GM18873 (cell line): ENCODE data around the gene ITPK1.
"Not testable (repeated sequence)": the region's sequence is repeated elsewhere in the genome, so short reads cannot be mapped to it uniquely, and the experiment has no call there.

Experiments used
- ATAC-seq: cut with Tn5 transposase; IDR thresholded peaks from one replicate; pipeline ENCODE4 v1.9.1; 2021; ENCODE audit warnings: mild to moderate bottlenecking, moderate library complexity, moderate number of reproducible peaks; ENCODE audit not compliant: unreplicated experiment, low FRiP score

Gene ITPK1

GRCh38 chr14:93132472-93133065 lies 16.8 kb upstream of the ITPK1 start:
- ATAC-seq, result no peak

GRCh38 chr14:93131257-93131820 lies 15.6 kb upstream of the ITPK1 start:
- ATAC-seq, result not testable (repeated sequence)

- ATAC-seq, result no peak
Observed at GRCh38 chr14:93128725-93129459, 13.2 kb upstream of the ITPK1 start.

DNA sequence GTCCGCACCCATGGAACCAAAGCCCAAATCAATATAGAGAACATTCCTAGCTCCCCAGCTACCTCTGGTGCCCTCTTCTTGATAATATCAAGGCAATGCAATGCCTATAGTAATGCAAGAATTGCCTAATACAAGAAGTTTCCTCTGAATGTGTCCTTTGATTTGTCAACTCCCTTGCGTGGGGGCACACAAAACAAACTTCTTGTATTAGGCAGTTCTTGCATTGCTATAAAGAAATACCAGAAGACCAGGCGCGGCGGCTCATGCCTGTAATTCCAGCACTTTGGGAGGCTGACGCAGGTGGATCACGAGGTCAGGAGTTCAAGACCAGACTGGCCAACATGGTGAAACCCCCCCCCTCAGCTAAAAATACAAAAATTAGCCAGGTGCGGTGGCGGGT lies 10.4 kb upstream of the ITPK1 start:
- ATAC-seq, result no peak

- no peak for ATAC-seq
Observed at GRCh38 chr14:93122826-93123225, 7.1 kb upstream of the ITPK1 start.

GRCh38 chr14:93121030-93121834 lies 5.5 kb upstream of the ITPK1 start:
- ATAC-seq, result no peak

- no peak for ATAC-seq
Observed at GRCh38 chr14:93120517-93120916, 4.8 kb upstream of the ITPK1 start.

DNA sequence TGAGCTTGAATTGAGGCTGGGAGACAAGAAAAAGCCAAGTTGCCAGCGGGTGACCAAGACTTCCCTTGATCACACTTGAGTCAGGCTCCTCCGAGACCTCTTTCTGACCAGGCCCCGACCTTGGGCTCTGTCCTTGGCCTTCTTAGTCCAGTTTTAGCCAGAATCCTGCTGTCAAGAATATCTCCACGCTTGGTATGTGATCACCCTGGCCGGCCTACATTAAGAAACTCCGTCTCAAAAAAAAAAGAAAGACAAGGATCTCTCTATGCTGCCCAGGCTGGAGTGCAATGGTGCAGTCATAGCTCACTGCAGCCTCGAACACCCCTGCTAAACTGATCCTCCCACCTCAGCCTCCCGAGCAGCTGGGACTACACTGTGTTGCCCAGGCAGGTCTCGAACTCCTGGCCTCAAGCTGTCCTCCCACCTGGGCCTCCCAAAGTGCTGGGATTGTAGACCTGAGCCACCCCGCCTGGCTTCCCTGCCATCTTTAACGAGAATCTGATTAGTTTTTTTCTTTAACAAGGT lies 1.0 kb upstream of the ITPK1 start:
- ATAC-seq, result no peak

- ATAC-seq, result peak; percentile 55
Observed at GRCh38 chr14:93115069-93115820, 480 bp downstream of the ITPK1 start.

GRCh38 chr14:93114713-93115068 lies 1.0 kb downstream of the ITPK1 start:
- no peak for ATAC-seq

DNA sequence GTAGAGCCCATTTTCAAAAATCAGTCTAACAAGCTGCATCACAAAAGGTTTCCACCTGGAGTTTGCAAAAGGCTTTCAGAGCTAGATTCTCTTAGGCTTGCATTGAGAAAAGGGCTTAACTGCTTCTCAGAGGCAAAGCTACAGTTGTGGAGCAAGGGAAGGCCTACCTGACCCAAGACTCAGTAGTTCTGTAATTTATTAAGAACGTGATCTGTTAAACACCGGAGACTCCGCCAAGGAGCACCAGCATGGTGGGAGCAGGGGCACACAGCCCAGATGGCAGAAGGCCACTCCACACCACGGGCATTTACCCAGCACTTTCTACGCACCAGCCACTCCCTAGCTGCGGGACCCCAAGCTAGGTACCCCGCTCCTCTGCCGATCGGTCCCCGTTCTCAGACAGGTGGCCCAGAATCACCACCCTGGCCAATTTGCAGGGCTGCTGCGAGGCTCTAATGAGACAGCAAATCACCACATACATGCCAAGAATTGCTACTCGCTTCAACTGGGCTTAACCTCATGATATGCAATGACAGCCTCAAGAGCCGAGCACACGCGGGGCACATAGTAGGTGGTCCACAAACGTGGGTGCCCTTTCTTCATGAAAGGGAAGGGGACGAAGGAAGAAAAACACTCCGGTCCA lies 1.5 kb downstream of the ITPK1 start:
- no peak for ATAC-seq

GRCh38 chr14:93113678-93114067 lies 2.1 kb downstream of the ITPK1 start:
- no peak for ATAC-seq

DNA sequence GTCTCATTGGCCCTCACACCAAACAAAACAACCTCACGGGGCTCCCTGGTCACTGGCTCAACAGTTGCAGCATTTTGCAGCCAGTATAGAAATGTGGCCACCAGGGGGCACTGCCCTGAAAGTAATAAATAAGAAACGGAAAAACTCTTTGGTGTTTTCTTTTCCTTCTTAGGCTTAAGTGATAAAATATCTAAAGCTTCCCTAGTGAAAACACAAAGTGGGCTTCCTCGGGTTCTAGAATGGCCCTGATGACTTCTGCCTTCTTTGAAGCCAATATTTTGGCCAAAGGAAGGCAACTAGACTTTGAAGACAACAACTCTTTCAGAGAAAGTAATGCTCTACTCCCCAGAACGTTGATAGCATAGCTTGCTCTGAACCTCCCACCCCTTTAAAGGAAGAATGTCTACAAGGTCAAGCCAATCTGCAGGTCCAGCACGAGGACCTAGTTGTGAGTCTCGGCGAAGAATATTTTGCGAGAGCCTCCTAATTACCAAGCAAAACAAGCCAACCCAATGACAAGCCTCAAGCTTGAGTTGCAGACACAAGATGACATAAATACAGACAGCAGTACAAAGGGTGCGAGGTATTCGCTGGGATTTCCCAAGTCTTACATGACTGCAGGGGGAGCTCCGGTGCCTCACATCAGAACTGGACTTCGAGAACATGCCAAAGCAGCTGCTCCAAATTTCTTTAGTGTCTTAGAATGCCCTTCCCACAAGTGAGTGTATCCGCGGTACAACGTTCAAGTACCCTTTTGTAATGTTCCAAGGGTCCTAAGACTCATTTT lies 2.6 kb downstream of the ITPK1 start:
- no peak for ATAC-seq

GRCh38 chr14:93111541-93111940 lies 4.2 kb downstream of the ITPK1 start:
- ATAC-seq, result not testable (repeated sequence)

- ATAC-seq, result no peak
Observed at GRCh38 chr14:93110856-93111419, 4.8 kb downstream of the ITPK1 start.

DNA sequence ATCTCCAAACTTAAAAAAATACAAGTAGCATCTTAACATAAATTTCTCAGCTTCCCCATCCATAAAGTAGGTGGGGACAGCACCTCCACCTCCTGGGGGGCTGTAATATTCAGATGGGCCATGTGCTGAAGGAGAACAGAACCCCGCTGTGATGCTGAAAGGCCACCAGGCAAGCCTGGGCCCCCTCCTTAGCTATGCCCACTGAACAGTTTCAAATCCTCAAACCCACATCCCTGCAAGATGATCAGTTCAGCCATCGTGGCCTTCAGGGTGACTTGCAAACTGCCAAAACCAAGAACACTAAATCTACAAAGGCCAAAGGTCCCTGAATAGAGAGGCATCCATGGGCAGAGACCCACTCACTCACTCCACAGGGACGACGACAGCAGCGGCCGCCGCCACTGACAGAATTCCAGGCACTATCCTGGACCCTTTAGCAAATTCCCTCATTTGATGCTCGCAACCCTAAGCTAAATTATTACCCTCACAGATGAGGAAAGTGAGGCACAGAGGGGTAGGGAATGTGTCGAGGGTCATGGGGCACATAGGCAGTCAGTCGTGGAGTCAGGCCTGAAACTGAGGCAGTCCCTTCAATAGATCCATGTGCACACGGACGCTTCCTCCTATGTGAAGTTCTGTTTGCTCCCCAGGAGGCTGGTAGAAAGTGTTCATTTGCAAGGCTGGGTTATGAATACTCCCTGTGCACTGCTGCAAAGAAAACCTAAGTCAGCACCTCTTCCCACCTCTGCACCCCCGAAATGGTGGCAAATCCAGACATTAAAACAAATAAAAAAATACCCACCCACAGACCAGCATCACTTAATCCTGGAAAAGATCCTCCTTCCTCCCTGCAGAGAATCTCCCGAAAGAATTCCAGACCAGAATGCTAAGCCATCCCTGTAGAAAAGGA lies 5.9 kb downstream of the ITPK1 start:
- no peak for ATAC-seq

DNA sequence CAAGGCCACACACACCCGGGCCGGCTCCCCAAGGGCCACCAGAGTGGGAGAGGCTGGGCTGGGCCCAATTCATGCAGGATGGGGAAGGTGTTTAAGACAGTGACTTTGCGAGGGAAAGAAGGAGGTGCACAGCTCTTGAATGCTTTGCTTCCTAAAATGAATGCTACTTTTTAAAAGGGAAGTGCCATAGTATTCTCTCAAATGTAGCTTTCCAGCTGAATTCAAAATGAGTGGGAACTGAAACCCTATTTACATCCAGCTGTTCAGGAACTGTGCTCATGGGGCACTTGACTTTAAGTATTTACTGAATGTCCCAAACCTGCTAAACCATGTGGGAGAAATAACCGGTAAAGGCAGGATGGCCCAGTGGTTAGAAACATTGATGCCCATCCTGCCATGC lies 7.6 kb downstream of the ITPK1 start:
- no peak for ATAC-seq

- no peak for ATAC-seq
Observed at GRCh38 chr14:93107453-93107852, 8.3 kb downstream of the ITPK1 start.
